ENCODE results near the gene CELF2. TPM values are rescaled to one million over a fixed set of nuclear protein-coding genes. Genes with fewer than 3 reads are reported as not detected.

Gene CELF2
- total RNA-seq, 1 donor from 2014 or later = 31.6 TPM

DNA sequence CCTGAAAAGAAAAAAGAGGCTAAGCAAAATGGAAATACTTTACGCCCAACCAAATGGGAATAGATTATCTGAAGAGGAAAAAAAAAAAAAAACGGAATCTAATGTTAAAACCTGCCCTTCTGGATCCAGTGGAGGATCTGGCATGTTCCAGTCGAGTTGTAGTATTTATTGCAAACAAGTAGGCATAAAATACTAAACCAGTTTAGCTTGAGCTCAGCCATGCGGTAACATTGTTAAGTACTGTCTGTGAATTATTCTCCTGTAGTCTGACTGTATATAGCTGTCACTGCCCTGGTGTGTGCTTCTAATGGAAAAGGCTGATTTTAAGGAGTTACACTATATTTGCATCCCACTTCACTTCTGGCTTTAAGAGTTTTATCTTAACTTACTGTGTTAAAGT is 40.3 kb downstream of the CELF2 start:
- H3K27me3 ChIP-seq = no peaks in the 10 kb centered on the region
- H3K27ac ChIP-seq = no peak overlapping the region
- no peak overlapping the region for H3K4me3 ChIP-seq
- Mint-ChIP-seq H3K36me3 (peaks cover 17% of the 10 kb centered on the region), H3K9me3 (peaks cover 19% of the 10 kb centered on the region), H3K27me3 (ENCODE audit: insufficient read depth, low read depth) (no peaks in the 10 kb centered on the region), H3K4me1 (no peaks in the 10 kb centered on the region), H3K27ac (no peak overlapping the region), H3K4me3 (no peak overlapping the region)
- no peak overlapping the region for H3K9ac ChIP-seq
- H2AFZ ChIP-seq (replicated peaks) = no peak overlapping the region
- no peaks in the 10 kb centered on the region for H3K36me3 ChIP-seq
- peaks cover 26% of the 10 kb centered on the region for H3F3A ChIP-seq (ENCODE audit: low read depth)
- TF ChIP-seq EZH2 (IDR thresholded peaks at IDR 0.05) = no peak
- TF ChIP-seq, protein P1, sequence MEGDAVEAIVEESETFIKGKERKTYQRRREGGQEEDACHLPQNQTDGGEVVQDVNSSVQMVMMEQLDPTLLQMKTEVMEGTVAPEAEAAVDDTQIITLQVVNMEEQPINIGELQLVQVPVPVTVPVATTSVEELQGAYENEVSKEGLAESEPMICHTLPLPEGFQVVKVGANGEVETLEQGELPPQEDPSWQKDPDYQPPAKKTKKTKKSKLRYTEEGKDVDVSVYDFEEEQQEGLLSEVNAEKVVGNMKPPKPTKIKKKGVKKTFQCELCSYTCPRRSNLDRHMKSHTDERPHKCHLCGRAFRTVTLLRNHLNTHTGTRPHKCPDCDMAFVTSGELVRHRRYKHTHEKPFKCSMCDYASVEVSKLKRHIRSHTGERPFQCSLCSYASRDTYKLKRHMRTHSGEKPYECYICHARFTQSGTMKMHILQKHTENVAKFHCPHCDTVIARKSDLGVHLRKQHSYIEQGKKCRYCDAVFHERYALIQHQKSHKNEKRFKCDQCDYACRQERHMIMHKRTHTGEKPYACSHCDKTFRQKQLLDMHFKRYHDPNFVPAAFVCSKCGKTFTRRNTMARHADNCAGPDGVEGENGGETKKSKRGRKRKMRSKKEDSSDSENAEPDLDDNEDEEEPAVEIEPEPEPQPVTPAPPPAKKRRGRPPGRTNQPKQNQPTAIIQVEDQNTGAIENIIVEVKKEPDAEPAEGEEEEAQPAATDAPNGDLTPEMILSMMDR (IDR thresholded peaks at IDR 0.05) = no peak
- no peak for TF ChIP-seq EZH2phosphoT487 (IDR thresholded peaks at IDR 0.05)
- H4K20me1 ChIP-seq (ENCODE audit: low read depth) = no peaks in the 10 kb centered on the region
- H3K4me1 ChIP-seq = peaks cover 27% of the 10 kb centered on the region
- H3K4me2 ChIP-seq = no peak overlapping the region
- no peaks in the 10 kb centered on the region for H3K9me3 ChIP-seq (ENCODE audit: low read depth)
- peaks cover 10% of the 10 kb centered on the region for H3K79me2 ChIP-seq (ENCODE audit: low read depth)
- DNase-seq (ENCODE audit: low spot score) = no peak

DNA sequence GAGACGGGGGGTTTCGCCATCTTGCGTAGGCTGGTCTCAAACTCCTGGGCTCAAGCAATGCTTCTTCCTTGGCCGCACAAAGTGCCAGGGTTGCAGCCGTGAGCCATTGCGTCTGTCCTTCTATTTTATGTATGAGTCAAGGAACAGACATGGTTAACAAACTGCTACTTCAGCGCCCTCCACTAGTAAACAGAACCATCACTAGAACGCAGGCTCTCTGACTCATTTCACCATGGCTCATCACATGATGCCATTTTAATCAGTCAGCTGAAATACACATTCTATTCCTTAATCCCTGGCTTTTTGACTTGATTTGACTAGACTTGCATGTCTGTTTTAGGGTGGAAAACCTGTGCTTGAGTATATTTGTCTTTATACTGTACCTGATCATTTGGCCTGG is 41.3 kb downstream of the CELF2 start:
- TF ChIP-seq, protein P1 (IDR thresholded peaks at IDR 0.05) = no peak
- TF ChIP-seq EZH2 (IDR thresholded peaks at IDR 0.05) (no peak), EZH2phosphoT487 (IDR thresholded peaks at IDR 0.05) (no peak)
- no peak overlapping the region for H3K9ac ChIP-seq
- no peak overlapping the region for H2AFZ ChIP-seq (replicated peaks)
- H3K27ac Mint-ChIP-seq = no peak overlapping the region
- no peaks in the 10 kb centered on the region for H4K20me1 ChIP-seq (ENCODE audit: low read depth)
- H3K4me1 ChIP-seq = peaks cover 32% of the 10 kb centered on the region
- H3K27me3 ChIP-seq = no peaks in the 10 kb centered on the region
- peaks cover 7% of the 10 kb centered on the region for H3K79me2 ChIP-seq (ENCODE audit: low read depth)
- H3K27ac ChIP-seq = no peak overlapping the region
- H3K4me3 Mint-ChIP-seq = no peak overlapping the region
- H3K9me3 ChIP-seq (ENCODE audit: low read depth) = no peaks in the 10 kb centered on the region
- no peak for DNase-seq (ENCODE audit: low spot score)
- H3F3A ChIP-seq (ENCODE audit: low read depth) = peaks cover 26% of the 10 kb centered on the region
- H3K4me2 ChIP-seq = no peak overlapping the region
- no peak overlapping the region for H3K4me3 ChIP-seq
- H3K36me3 ChIP-seq = no peaks in the 10 kb centered on the region
- H3K9me3 Mint-ChIP-seq = peaks cover 19% of the 10 kb centered on the region
- H3K36me3 Mint-ChIP-seq = peaks cover 17% of the 10 kb centered on the region
- no peaks in the 10 kb centered on the region for H3K4me1 Mint-ChIP-seq
- no peaks in the 10 kb centered on the region for H3K27me3 Mint-ChIP-seq (ENCODE audit: insufficient read depth, low read depth)

DNA sequence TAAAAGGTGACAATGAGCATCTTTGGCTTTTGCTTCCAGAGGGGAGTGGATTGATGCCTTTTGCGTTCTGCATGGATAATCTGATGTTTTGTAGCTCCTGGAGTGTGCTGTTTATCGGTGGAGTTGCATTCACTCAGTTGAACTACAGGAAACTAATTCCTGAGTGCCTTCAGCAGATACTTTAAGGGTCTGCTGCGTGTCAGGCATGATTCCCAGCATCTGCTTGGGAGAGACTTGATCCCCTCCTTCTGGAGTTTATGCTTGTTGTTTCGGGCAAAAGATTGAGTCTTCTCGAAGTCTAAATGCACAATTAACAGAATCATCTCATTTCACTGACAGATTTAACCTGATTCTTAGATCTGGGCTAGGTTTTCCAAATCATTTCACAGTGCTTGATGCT is 46.2 kb downstream of the CELF2 start:
- no peaks in the 10 kb centered on the region for H3K27me3 Mint-ChIP-seq (ENCODE audit: insufficient read depth, low read depth)
- TF ChIP-seq EZH2phosphoT487 (IDR thresholded peaks at IDR 0.05) (no peak), EZH2 (IDR thresholded peaks at IDR 0.05) (no peak)
- TF ChIP-seq, protein P1 (IDR thresholded peaks at IDR 0.05) = no peak
- no peak overlapping the region for H3K4me3 ChIP-seq
- no peak overlapping the region for H3K4me3 Mint-ChIP-seq
- no peak for DNase-seq (ENCODE audit: low spot score)
- no peaks in the 10 kb centered on the region for H3K9me3 ChIP-seq (ENCODE audit: low read depth)
- H3K27ac ChIP-seq = no peak overlapping the region
- H3K27me3 ChIP-seq = no peaks in the 10 kb centered on the region
- no peaks in the 10 kb centered on the region for H3K4me1 Mint-ChIP-seq
- H3K4me1 ChIP-seq = peaks cover 10% of the 10 kb centered on the region
- H3K36me3 ChIP-seq = no peaks in the 10 kb centered on the region
- H4K20me1 ChIP-seq (ENCODE audit: low read depth) = no peaks in the 10 kb centered on the region
- H3K4me2 ChIP-seq = no peak overlapping the region
- H3K9me3 Mint-ChIP-seq = peaks cover 23% of the 10 kb centered on the region
- H2AFZ ChIP-seq (replicated peaks) = no peak overlapping the region
- no peaks in the 10 kb centered on the region for H3F3A ChIP-seq (ENCODE audit: low read depth)
- H3K9ac ChIP-seq = no peak overlapping the region
- no peaks in the 10 kb centered on the region for H3K79me2 ChIP-seq (ENCODE audit: low read depth)
- H3K36me3 Mint-ChIP-seq = peaks cover 9% of the 10 kb centered on the region
- no peak overlapping the region for H3K27ac Mint-ChIP-seq
